ENCODE data around the gene DDX10.

GRCh38 chr11:108825381-108825780 lies 160.5 kb downstream of the DDX10 start:
- TF ChIP-seq GATA2 (IDR thresholded peaks at IDR 0.05; ENCODE audit: low read depth, low read length): no peak
- TF ChIP-seq GATA3 (IDR thresholded peaks at IDR 0.05; ENCODE audit: low read depth, low read length): no peak

Measured in SH-SY5Y (cell line).